ENCODE measurements around the gene ATP6V1C2.

DNA sequence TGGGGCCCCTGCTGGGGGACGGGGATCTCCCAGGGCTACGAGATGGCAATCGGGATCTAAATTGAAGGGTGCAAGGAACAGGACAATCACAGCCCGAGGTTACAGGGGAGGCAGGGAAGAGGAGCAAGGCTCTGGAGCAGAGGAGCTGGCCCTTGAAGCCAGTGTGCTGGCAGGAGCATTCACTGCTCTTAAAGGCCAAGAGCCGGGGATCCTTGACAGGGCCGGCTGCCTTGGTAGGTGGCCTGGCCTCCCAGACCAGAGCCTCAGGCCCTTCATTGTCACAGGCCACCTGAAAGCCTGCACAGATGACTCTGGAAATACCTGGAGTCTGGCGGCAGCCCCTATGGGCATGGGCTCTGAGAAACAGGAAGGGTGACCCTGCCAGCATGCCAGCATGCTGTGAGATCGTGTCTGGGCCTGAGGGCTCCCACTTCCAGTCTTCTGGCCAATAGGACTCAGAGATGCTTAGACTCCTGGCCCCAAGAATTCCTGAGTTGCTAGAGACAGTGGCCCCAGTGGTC, 52.5 kb downstream of the ATP6V1C2 start:
- no peak for TF ChIP-seq CTCF (conservative IDR thresholded peaks at IDR 0.05)
- no peak for TF ChIP-seq EZH2 (IDR thresholded peaks at IDR 0.05; ENCODE audit: low read depth)

All from PC-9 (cell line).